Measurements from ENCODE around the gene SMARCB1. TPM values are rescaled to one million over a fixed set of nuclear protein-coding genes. Genes with fewer than 3 reads are reported as not detected.

Gene SMARCB1
- total RNA-seq, 4 donors from 2014 or later: 39.1 to 64.4 (median 51.6) TPM

GRCh38 chr22:23831261-23831660 lies 44.5 kb downstream of the SMARCB1 start:
- H3K9me3 ChIP-seq: no peaks in the 10 kb centered on the region
- DNase-seq: no peak
- no peaks in the 10 kb centered on the region for H3K27me3 ChIP-seq
- no peaks in the 10 kb centered on the region for H3K36me3 ChIP-seq
- no peak overlapping the region for H3K27ac ChIP-seq
- no peak overlapping the region for H3K4me3 ChIP-seq
- intact Hi-C loops (cut with DNase I; ENCODE audit: low total_unique reads): no loop called here
- TF ChIP-seq POLR2A (IDR thresholded peaks at IDR 0.05) (no peak), CTCF (IDR thresholded peaks at IDR 0.05) (no peak)
- no peaks in the 10 kb centered on the region for H3K4me1 ChIP-seq

GRCh38 chr22:23831781-23832180 lies 45.0 kb downstream of the SMARCB1 start:
- no peaks in the 10 kb centered on the region for H3K9me3 ChIP-seq
- DNase-seq: no peak
- intact Hi-C loops (cut with DNase I; ENCODE audit: low total_unique reads): no loop called here
- TF ChIP-seq POLR2A (IDR thresholded peaks at IDR 0.05) (no peak), CTCF (IDR thresholded peaks at IDR 0.05) (no peak)
- no peaks in the 10 kb centered on the region for H3K4me1 ChIP-seq
- no peak overlapping the region for H3K4me3 ChIP-seq
- H3K27ac ChIP-seq: no peak overlapping the region
- no peaks in the 10 kb centered on the region for H3K27me3 ChIP-seq
- H3K36me3 ChIP-seq: no peaks in the 10 kb centered on the region

DNA sequence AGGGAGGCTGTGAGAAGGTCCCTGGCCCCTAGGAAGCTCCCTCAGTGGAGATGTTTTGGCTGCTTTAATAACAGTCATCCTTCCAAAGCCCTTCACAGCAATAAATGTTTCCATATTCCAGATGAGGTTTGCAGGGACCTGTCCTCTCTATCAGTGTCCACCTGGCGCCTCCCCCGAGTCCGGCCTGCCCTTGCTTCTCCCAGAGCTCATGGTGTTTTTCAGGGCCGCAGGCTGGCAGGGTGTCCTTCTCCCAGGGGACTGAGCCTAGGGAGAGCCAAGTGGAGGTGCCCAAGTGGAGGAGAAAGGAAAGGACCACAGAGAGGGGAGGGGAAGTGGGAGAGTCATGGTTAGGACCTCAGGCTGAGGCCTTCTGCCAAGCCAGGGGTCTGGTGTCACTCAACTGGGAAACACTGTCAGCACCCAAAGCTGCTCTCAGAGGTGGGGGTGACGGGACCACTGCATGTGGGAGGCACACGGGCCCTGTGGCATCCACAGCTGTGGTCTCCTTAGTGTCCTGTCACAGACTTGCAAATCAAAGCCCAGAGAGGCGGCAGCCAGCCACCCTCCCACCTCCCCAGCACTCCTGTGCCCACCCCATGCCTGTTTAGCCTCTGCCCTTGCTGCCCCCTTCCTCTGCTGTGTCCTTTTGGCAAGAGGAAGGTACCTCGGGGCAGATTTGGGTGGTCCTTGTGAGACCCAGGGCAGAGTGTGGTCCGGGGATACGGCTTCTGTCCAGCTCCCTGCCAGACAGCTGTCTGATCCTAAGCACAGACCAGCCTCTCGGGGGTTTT lies 45.7 kb downstream of the SMARCB1 start:
- intact Hi-C loops (cut with DNase I; ENCODE audit: low total_unique reads): no loop called here
- no peak for TF ChIP-seq POLR2A (IDR thresholded peaks at IDR 0.05)
- no peak for TF ChIP-seq CTCF (IDR thresholded peaks at IDR 0.05)
- no peak for DNase-seq
- Histone ChIP-seq H3K27ac (no peak overlapping the region), H3K27me3 (no peaks in the 10 kb centered on the region), H3K4me3 (no peak overlapping the region), H3K9me3 (no peaks in the 10 kb centered on the region), H3K36me3 (no peaks in the 10 kb centered on the region), H3K4me1 (no peaks in the 10 kb centered on the region)

DNA sequence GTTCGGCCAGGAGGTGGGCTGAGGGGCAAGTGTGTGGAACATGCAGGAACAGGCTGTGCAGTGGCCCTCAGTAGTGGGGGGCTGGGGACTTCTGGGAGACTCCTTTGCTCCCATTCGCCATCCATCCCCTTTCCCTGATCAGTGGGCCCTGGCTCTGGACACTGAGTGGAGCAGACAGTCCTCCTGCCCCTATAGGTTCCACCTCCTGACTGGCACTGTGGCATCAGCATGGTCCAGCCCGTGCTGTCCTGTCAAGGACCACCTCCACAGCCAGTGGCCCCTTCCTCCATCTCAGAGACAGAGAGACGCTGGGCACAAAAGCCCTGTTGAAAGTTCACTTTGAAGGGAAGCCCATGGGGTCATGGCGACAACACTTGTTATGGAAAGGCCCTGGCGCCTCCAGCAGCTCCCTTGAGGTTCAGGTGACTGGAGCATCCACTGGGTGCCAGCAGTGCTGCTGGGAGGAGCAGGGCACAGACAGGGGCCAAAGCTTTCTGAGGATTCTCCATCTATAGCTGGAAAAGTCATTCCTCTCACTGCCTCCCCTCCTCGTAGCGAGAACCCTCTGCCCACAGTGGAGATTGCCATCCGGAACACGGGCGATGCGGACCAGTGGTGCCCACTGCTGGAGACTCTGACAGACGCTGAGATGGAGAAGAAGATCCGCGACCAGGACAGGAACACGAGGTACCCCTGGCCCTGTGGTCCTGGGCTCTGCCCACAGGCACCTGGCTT lies 46.4 kb downstream of the SMARCB1 start:
- Histone ChIP-seq H3K27me3 (no peaks in the 10 kb centered on the region), H3K4me1 (peaks cover 0 to 2% of the 10 kb centered on the region in 2 donors), H3K36me3 (no peaks in the 10 kb centered on the region), H3K9me3 (no peaks in the 10 kb centered on the region), H3K4me3 (no peak overlapping the region), H3K27ac (no peak overlapping the region)
- intact Hi-C loops (cut with DNase I; ENCODE audit: low total_unique reads): no loop called here
- TF ChIP-seq POLR2A (IDR thresholded peaks at IDR 0.05): no peak
- TF ChIP-seq CTCF (IDR thresholded peaks at IDR 0.05): no peak
- DNase-seq: no peak

- TF ChIP-seq CTCF (IDR thresholded peaks at IDR 0.05) (no peak), POLR2A (IDR thresholded peaks at IDR 0.05) (no peak)
- no peak overlapping the region for H3K27ac ChIP-seq
- no peaks in the 10 kb centered on the region for H3K9me3 ChIP-seq
- intact Hi-C loops (cut with DNase I; ENCODE audit: low total_unique reads): no loop called here
- no peaks in the 10 kb centered on the region for H3K27me3 ChIP-seq
- H3K36me3 ChIP-seq: no peaks in the 10 kb centered on the region
- H3K4me1 ChIP-seq: peaks cover 0 to 8% of the 10 kb centered on the region in 2 donors
- no peak overlapping the region for H3K4me3 ChIP-seq
- DNase-seq: no peak
These were observed 47.1 kb downstream of the SMARCB1 start for GRCh38 chr22:23833911-23834317.
